Stimulated activated CD4-positive, alpha-beta T cell treated with anti-CD3 and anti-CD28 coated beads, Interleukin-12 subunit alpha, Interleukin-12 subunit beta, amount 100 ng/mL, for 48 hours (primary cell): ENCODE measurements around the gene TAT.

ENCODE experiments used
- DNase-seq, 3 donors: peaks; one replicate each; pipeline ENCODE4 v3.0.0-alpha.2; 2020; ENCODE audit warnings: low read depth in 2 of 3, low spot score in 1 of 3

Gene TAT

DNA sequence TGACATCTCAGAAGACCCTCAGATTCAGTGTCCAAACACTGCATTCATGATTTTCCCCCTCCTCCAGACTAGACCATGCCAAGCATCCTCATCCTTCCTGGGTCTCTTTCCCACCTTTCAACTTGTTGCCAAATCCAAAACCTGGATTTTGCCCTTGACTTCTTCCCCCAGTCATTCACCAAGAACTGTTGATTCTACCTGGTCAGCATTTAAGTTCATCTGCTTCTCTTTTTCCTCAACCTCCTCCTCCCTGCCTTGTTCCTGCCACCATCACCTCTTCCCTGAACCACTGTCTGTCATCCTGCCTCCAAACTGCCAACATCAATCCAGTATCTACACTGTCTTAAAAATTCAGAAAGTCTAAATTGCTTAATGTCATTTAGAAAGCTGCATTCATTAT lies 29.7 kb downstream of the TAT start:
- DNase-seq: no peak

DNA sequence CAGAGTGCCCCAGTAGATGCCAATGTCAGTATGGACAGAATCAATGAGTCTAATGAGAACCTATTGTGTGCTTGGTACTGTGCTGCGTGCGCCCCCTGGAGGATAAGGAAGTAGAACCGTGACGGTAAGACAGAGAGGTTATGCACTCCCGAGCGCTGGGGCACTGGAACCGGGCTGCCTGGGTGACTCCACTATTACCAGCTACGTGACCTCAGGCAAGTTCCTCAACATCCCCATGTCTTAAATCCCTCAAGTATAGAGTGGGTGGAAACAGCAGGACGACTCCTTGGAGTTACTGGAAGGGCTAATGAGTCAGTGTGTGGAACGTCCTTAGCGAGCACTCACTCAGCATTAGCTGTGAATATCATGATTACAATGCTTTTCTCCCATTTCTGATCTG lies 34.5 kb downstream of the TAT start:
- peak; percentile 56 to 72 (median 56) for DNase-seq

DNA sequence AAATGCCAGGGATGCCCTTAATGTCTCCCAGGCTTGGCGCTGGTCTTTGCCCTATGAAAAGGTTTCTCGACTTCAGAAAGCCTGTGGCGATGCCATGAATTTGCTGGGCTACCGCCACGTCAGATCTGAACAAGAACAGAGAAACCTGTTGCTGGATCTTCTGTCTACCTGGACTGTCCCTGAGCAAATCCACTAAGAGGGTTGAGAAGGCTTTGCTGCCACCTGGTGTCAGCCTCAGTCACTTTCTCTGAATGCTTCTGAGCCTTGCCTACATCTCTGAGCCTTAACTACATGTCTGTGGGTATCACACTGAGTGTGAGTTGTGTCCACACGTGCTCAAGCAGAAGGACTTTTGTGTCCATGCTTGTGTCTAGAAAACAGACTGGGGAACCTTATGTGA lies 39.2 kb downstream of the TAT start:
- DNase-seq: peak; percentile 5 to 35 (median 12)

GRCh38 chr16:71536752-71537499 lies 40.0 kb downstream of the TAT start:
- no peak for DNase-seq

DNA sequence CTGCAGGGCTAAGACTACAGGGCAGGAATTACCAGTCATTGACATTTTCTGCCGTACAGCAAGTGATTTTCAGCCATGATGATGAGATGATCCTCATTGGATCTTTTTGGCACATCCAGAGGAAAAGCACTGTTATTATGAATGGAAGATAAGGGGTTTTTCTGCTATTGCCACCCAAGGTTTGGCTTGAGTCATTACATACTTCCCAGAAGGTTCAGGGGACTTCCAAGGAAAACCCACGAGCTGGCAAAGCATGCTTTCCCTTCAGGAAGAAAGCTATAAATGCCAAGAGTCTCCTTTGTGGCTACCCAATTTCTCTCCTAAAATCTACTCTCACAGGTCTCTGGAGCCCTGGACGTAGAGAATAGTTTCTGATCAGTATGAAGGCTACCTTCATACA lies 44.5 kb downstream of the TAT start:
- DNase-seq: no peak

GRCh38 chr16:71528863-71529262 lies 48.0 kb downstream of the TAT start:
- no peak for DNase-seq

GRCh38 chr16:71528257-71528656 lies 48.6 kb downstream of the TAT start:
- no peak for DNase-seq

DNA sequence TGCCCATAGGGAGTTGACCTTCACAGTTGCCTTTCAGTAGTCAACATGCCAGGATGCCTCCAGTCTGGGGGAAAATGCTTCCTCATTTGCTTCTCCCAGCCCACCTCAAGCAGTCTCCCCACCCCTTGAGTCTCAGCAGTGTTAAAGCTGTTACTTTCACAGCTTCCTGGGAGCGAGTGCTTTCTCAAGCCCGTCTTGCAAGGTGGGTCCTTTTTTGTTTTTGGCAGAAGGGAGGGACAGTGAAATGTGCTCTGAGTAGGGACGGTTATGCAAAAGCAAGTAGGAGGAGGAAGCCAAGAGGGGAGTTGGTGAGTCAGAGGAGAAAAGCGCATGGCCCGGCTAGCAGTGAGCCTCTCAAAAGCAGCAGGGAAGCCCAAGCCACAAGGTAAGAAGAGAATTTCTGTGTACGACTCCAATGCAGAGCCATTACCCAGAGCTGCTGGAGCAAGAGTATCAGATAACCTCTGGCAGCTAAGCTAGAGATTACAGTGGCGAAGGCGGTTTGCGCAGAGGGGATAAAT lies 50.7 kb downstream of the TAT start, which contains the start of gene CHST4:
Gene CHST4 (plus strand): TSS at position 316 of the 521 bp plus-strand sequence. CDS start 10,252 bp downstream, outside the sequence.
- no peak for DNase-seq

DNA sequence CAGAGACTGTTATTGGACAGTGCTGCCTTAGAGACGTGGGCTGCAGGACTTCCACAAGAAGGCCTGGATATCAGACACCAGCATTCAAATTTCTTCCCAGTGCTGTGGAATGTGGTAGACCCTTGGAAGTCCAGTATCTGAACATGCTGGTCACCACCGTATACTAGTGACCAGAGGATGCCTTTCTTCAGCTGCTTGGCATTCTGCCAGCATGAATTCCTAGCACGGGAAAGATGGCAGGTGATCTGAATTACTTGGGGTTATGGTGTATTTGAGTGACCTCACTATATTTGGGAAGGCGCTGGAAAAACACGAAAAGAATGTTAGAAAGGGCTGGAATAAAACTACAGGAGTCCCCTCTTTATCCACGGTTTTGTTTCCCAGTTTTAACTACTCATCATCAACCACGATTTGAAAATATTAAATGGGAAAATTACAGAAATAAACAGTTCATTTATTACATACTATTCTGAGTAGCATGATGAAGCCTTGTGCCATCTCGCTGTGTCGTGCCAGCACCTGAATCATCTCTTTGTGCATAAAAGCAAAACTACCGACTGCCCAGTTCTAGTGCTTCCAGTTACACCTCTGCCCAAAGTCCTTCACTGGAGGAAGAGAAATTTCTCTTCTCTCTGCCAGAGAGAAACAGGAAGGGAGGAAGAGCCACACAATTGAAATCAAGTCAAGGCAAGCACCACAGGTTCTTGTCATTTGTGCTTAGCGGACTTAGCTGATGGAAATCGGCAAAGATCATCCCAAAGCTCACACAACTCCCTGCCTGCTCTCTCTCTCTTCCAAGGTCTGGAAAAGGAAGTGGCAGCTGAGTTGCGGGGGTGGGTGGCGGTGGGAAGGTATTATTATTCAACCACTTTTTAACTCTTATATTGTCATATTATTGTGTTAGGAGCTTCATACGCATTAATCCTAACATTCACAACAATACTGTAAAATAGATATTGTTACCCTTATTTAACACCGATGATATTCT lies 52.0 kb downstream of the TAT start:
- DNase-seq: no peak

GRCh38 chr16:71520550-71520949 lies 56.3 kb downstream of the TAT start:
- DNase-seq: no peak
